Mesenchymal stem cell (in vitro differentiated cells and primary cell): ENCODE data around the gene PEMT.

Source experiments
- DNase-seq: peaks from one replicate; pipeline ENCODE4 v3.0.0-alpha.2; 2013
- H2AFZ ChIP-seq: one replicate; pipeline ENCODE4 v1.6.1; 2013; ENCODE audit warnings: low read depth, mild to moderate bottlenecking, control low read depth, inconsistent platforms, low read length, moderate library complexity
- H2AK5ac ChIP-seq: 2 replicates; pipeline ENCODE4 v1.6.1; 2013; ENCODE audit warnings: low read length, moderate library complexity, mild to moderate bottlenecking, inconsistent platforms; ENCODE audit not compliant: severe bottlenecking
- H2BK120ac ChIP-seq: one replicate; pipeline ENCODE4 v1.6.1; 2013; ENCODE audit warnings: low read depth, mild to moderate bottlenecking, inconsistent platforms, low read length, moderate library complexity
- H2BK12ac ChIP-seq, 2 experiments: one replicate each; pipeline ENCODE4 v1.6.1; 2013; ENCODE audit warnings: inconsistent platforms in 2 of 2, low read length in 2 of 2, mild to moderate bottlenecking in 2 of 2, moderate library complexity in 2 of 2, control low read depth in 1 of 2
- H2BK15ac ChIP-seq: one replicate; pipeline ENCODE4 v1.6.1; 2013; ENCODE audit warnings: mild to moderate bottlenecking, low read depth, inconsistent platforms; ENCODE audit not compliant: poor library complexity, severe bottlenecking
- H2BK5ac ChIP-seq: 2 replicates; pipeline ENCODE4 v1.6.1; 2013; ENCODE audit warnings: low read depth, mild to moderate bottlenecking, low read length, control low read depth, inconsistent platforms; ENCODE audit not compliant: poor library complexity, severe bottlenecking
- H3K14ac ChIP-seq, 2 experiments: one replicate each; pipeline ENCODE4 v1.6.1; 2013; ENCODE audit warnings: inconsistent platforms in 2 of 2, low read length in 2 of 2, control low read depth in 1 of 2, mild to moderate bottlenecking in 1 of 2, moderate library complexity in 1 of 2
- H3K18ac ChIP-seq, 2 experiments: one replicate each; pipeline ENCODE4 v1.6.1; 2013; ENCODE audit warnings: inconsistent platforms in 2 of 2, low read length in 2 of 2, control low read depth in 1 of 2, low read depth in 1 of 2, mild to moderate bottlenecking in 1 of 2
- H3K23ac ChIP-seq, 2 experiments: one replicate each; pipeline ENCODE4 v1.6.1; 2013; ENCODE audit warnings: inconsistent platforms in 2 of 2, low read length in 2 of 2, mild to moderate bottlenecking in 2 of 2, moderate library complexity in 2 of 2, control low read depth in 1 of 2
- H3K27ac ChIP-seq: 2 replicates; pipeline ENCODE4 v1.5.1; 2013; ENCODE audit warnings: mild to moderate bottlenecking, moderate library complexity, low read length, control low read depth, inconsistent platforms; ENCODE audit not compliant: poor library complexity, severe bottlenecking
- H3K27me3 ChIP-seq, 2 experiments: 2 replicates each; pipeline versions ENCODE4 v1.6.1 to v1.7.0; 2013; ENCODE audit warnings: low read length in 2 of 2, mild to moderate bottlenecking in 2 of 2, moderate library complexity in 2 of 2, control low read depth in 1 of 2, inconsistent platforms in 1 of 2; ENCODE audit not compliant: control insufficient read depth in 1 of 2, insufficient read depth in 1 of 2
- H3K36me3 ChIP-seq, 2 experiments: 2 replicates each; pipeline versions ENCODE4 v1.6.1 to v1.7.0; 2013; ENCODE audit warnings: low read length in 2 of 2, control low read depth in 1 of 2, inconsistent platforms in 1 of 2, low read depth in 1 of 2, mild to moderate bottlenecking in 1 of 2; ENCODE audit not compliant: insufficient read depth in 2 of 2, control insufficient read depth in 1 of 2
- H3K4ac ChIP-seq, 2 experiments: one replicate each; pipeline ENCODE4 v1.6.1; 2013; ENCODE audit warnings: inconsistent platforms in 2 of 2, low read length in 2 of 2, mild to moderate bottlenecking in 2 of 2, moderate library complexity in 2 of 2, control low read depth in 1 of 2, low read depth in 1 of 2
- H3K4me1 ChIP-seq: 2 replicates; pipeline ENCODE4 v1.6.1; 2013; ENCODE audit warnings: low read depth, low read length, control low read depth; ENCODE audit not compliant: control insufficient read depth, insufficient read depth
- H3K4me2 ChIP-seq: 2 replicates; pipeline ENCODE4 v1.6.1; 2013; ENCODE audit warnings: low read length, mild to moderate bottlenecking, inconsistent platforms; ENCODE audit not compliant: poor library complexity, severe bottlenecking
- H3K4me3 ChIP-seq, 2 experiments: 2 replicates each; pipeline versions ENCODE4 v1.5.1 to v1.7.0; 2013; ENCODE audit warnings: low read length in 2 of 2, mild to moderate bottlenecking in 2 of 2, control low read depth in 1 of 2, low read depth in 1 of 2; ENCODE audit not compliant: insufficient read depth in 1 of 2
- H3K79me1 ChIP-seq: replicated peaks from 2 replicates; pipeline ENCODE4 v1.6.1; 2013; ENCODE audit warnings: mild to moderate bottlenecking, control low read depth, low read length, inconsistent platforms; ENCODE audit not compliant: poor library complexity, severe bottlenecking
- H3K9ac ChIP-seq: 2 replicates; pipeline ENCODE4 v1.7.0; 2013; ENCODE audit warnings: mild to moderate bottlenecking, low read length, moderate library complexity
- H3K9me3 ChIP-seq: 2 replicates; pipeline ENCODE4 v1.7.0; 2013; ENCODE audit warnings: mild to moderate bottlenecking, low read length; ENCODE audit not compliant: control insufficient read depth
- H4K8ac ChIP-seq: one replicate; pipeline ENCODE4 v1.6.1; 2013; ENCODE audit warnings: inconsistent platforms, mild to moderate bottlenecking, low read length, moderate library complexity
- H4K91ac ChIP-seq: one replicate; pipeline ENCODE4 v1.6.1; 2013; ENCODE audit warnings: mild to moderate bottlenecking, low read length, inconsistent platforms
- WGBS: methylation state at CpG from one replicate; pipeline ENCODE4 v1.1.7; 2013; ENCODE audit warnings: mixed read lengths; 5-methylcytosine and 5-hydroxymethylcytosine counted together

PEMT gene

DNA sequence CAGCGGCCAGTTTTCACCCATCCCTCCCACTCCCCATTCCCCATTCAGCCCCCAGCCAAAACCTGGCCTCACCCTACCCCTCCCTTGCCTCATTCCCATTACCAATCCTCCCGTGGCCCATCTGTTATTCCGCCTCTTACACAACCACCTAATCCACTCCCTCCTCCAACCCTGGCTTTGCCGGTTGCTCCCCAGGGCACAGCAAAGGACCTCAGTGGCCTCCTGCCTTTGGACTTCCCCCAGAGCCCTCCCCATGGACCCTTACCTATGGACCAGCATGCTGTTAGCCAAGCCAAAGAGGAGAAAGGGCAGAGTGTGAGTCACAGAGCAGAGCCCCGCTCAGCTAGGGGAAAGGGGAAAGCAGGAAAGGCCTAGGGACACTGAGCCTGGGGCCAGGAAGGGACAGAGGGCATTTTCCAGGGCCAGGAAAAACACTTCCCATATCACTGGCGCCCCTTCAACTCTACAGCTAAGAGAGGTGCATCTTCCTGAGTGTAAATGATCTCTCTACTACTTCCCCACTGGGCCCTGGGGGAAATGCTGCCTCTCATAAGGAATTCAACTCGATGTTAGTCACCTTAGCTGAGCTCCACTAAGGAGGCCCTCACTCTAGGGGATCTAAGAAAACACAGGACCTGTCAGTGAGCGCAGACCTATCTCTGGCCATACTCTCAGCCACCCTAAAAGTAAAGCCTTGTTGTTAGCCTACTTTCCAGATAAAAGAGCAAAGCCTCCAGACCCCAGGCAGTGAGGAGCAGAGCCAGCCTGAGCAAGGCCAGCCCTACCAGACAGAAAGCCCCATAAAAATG is 10.6 kb downstream of the PEMT start:
- H3K79me1 ChIP-seq = peaks cover 24% of the 10 kb centered on the region
- no peak overlapping the region for H3K18ac ChIP-seq
- no peak overlapping the region for H2AFZ ChIP-seq
- no peak overlapping the region for H2BK15ac ChIP-seq
- H3K27ac ChIP-seq = no peak overlapping the region
- DNase-seq = peak; percentile 13
- peaks cover 0 to 10% of the 10 kb centered on the region in 2 experiments for H3K36me3 ChIP-seq
- peak overlapping the region in 1 of 2 experiments; percentile 20 for H3K4me3 ChIP-seq
- H3K4ac ChIP-seq = no peak overlapping the region
- H2BK12ac ChIP-seq = no peak overlapping the region
- no peak overlapping the region for H2BK120ac ChIP-seq
- H4K8ac ChIP-seq = peak overlapping the region; percentile 1
- H3K4me2 ChIP-seq = no peak overlapping the region
- H2AK5ac ChIP-seq = no peak overlapping the region
- no peak overlapping the region for H3K23ac ChIP-seq
- H3K9ac ChIP-seq = peak overlapping the region; percentile 38
- H4K91ac ChIP-seq = no peak overlapping the region
- no peaks in the 10 kb centered on the region for H3K27me3 ChIP-seq
- 72% methylated on average over 8 of the region's 8 CpGs for whole genome bisulfite sequencing
- H2BK5ac ChIP-seq = no peak overlapping the region
- no peak overlapping the region for H3K14ac ChIP-seq
- no peaks in the 10 kb centered on the region for H3K9me3 ChIP-seq
- peaks cover 26% of the 10 kb centered on the region for H3K4me1 ChIP-seq

DNA sequence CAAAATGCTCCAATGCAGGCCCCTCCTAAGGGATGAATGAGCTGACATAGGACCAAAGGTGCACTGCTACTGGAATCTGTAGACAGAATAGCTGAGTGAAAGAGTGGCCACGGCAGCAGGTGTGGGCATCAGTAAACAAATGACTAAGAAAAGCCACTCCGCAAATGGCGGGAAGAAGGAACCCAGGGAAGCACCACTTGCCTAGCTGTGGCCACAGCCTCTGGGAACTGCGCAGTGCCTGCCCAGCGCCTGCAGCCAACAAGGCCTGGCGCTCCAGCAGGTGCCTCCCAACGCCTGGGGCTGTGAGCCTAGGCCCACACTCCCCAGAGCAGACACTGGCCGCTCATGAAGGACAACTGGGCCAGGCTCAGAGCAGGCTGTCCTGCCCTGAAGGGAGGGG is 11.8 kb downstream of the PEMT start:
- H2AFZ ChIP-seq = no peak overlapping the region

DNA sequence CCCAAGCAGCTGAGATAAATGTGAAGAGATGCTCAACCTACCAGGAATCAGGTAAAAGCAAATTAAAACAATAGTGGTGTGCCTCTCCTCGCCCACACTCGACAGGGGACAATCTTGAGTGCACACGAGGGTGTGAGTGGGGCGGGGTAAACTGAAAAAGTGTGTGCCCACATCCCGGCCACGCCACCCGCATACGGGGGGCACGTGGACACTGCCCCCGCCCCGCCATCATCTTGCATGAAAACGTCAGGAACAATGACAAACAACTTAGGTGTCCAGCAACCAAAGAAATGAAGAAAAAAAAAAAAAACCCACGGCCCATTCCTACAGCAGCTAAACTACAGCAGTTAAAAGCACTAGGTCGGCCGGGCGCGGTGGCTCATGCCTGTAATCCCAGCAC is 14.1 kb downstream of the PEMT start:
- WGBS = 97% methylated on average over 14 of the region's 17 CpGs
- Histone ChIP-seq H2BK15ac (no peak overlapping the region), H2AK5ac (no peak overlapping the region)

More for the DNA sequence above, 11.8 kb downstream of the PEMT start:
- Histone ChIP-seq H3K9ac (no peak overlapping the region), H3K23ac (no peak overlapping the region), H3K27me3 (no peaks in the 10 kb centered on the region), H3K9me3 (no peaks in the 10 kb centered on the region), H3K4me3 (no peak overlapping the region), H4K8ac (no peak overlapping the region), H2BK12ac (peak overlapping the region in 1 of 2 experiments; percentile 0), H3K4ac (no peak overlapping the region), H4K91ac (no peak overlapping the region), H3K14ac (no peak overlapping the region), H3K18ac (no peak overlapping the region), H3K27ac (no peak overlapping the region), H2BK5ac (no peak overlapping the region), H3K4me1 (peaks cover 34% of the 10 kb centered on the region), H2AK5ac (no peak overlapping the region), H3K36me3 (peaks cover 0 to 17% of the 10 kb centered on the region in 2 experiments), H2BK15ac (no peak overlapping the region), H2BK120ac (no peak overlapping the region), H3K4me2 (no peak overlapping the region), H3K79me1 (peaks cover 22% of the 10 kb centered on the region)
- no peak for DNase-seq
- 92% methylated on average over 8 of the region's 8 CpGs for WGBS

DNA sequence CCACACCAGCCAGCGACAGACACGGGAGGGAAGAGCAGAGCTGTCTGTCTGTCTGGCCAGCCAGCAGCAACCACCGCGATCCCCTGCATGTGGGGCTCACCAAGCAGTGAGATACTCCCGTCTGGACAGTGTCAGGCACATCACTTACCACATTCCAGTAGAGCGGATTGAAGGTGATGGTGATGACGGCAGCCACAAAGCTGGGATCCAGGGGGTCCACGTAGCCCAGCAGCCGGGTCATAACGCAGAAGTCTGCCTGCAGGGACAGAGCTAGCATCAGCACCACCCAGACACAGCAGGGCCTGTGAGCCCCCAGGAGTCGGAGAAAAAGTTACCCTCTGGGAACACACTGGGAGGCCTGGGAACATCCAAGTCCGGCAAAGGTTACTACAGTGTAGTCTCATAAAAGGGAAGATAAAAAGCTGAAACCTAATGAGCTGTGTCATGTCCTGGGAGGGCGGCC is 14.7 kb downstream of the PEMT start:
- Histone ChIP-seq H3K4me3 (no peak overlapping the region), H3K9me3 (no peaks in the 10 kb centered on the region), H3K9ac (no peak overlapping the region), H2BK120ac (no peak overlapping the region), H3K79me1 (peaks cover 6% of the 10 kb centered on the region), H3K4ac (no peak overlapping the region), H4K91ac (no peak overlapping the region), H3K18ac (no peak overlapping the region), H2BK15ac (no peak overlapping the region), H3K27ac (no peak overlapping the region), H4K8ac (no peak overlapping the region), H2BK12ac (no peak overlapping the region), H3K4me1 (peaks cover 34% of the 10 kb centered on the region), H3K23ac (no peak overlapping the region), H3K27me3 (no peaks in the 10 kb centered on the region), H2AK5ac (peak overlapping the region; percentile 11), H3K36me3 (peaks cover 0 to 22% of the 10 kb centered on the region in 2 experiments), H2BK5ac (no peak overlapping the region), H3K14ac (peak overlapping the region in 1 of 2 experiments; percentile 36), H2AFZ (no peak overlapping the region), H3K4me2 (no peak overlapping the region)
- WGBS = 89% methylated on average over 13 of the region's 13 CpGs
- DNase-seq = no peak

More for the DNA sequence above, 14.1 kb downstream of the PEMT start:
- no peaks in the 10 kb centered on the region for H3K9me3 ChIP-seq
- no peak overlapping the region for H2BK5ac ChIP-seq
- H4K91ac ChIP-seq = no peak overlapping the region
- no peak overlapping the region for H3K14ac ChIP-seq
- H3K9ac ChIP-seq = no peak overlapping the region
- H2BK120ac ChIP-seq = no peak overlapping the region
- no peak overlapping the region for H3K4me3 ChIP-seq
- peaks cover 34% of the 10 kb centered on the region for H3K4me1 ChIP-seq
- no peak overlapping the region for H4K8ac ChIP-seq
- H3K36me3 ChIP-seq = peaks cover 0 to 17% of the 10 kb centered on the region in 2 experiments
- DNase-seq = no peak
- no peak overlapping the region for H3K27ac ChIP-seq
- no peak overlapping the region for H3K4me2 ChIP-seq
- H3K4ac ChIP-seq = no peak overlapping the region
- H3K27me3 ChIP-seq = no peaks in the 10 kb centered on the region
- peaks cover 12% of the 10 kb centered on the region for H3K79me1 ChIP-seq
- H3K23ac ChIP-seq = no peak overlapping the region
- H3K18ac ChIP-seq = no peak overlapping the region
- H2BK12ac ChIP-seq = no peak overlapping the region
- H2AFZ ChIP-seq = no peak overlapping the region
